ENCODE data around the gene ATR.
A peak's percentile ranks its signal among the peaks of the same experiment; 100 is the strongest.
"Not testable (repeated sequence)": the region's sequence is repeated elsewhere in the genome, so short reads cannot be mapped to it uniquely, and the experiment has no call there.

The ATR gene

GRCh38 chr3:142578329-142579223 lies at the start of gene ATR:
Gene ATR, minus strand, starts transcription at chr3:142578733. Its CDS starts 29 bp downstream, at chr3:142578704.
- DNase-seq, result peak; percentile 94

DNA sequence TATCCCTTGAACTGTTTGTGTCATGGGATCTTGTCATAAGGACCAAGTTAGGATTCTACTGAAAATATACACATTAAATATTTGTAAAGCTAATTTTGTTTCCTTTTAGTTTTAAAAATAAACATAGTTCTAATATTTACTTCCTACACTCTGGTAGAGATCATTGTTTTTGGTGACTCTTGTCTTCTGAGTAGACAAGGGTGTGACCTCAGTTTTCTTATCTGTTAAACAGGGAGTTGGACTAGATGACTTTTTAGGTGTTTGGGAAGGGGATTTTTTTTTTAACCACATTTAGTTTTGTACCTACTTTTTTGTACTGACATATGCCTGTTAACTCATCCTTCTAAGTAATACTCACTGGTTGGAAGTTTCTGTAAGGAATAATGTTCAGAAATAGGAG lies 48.4 kb upstream of the ATR start:
- DNase-seq, result no peak

DNA sequence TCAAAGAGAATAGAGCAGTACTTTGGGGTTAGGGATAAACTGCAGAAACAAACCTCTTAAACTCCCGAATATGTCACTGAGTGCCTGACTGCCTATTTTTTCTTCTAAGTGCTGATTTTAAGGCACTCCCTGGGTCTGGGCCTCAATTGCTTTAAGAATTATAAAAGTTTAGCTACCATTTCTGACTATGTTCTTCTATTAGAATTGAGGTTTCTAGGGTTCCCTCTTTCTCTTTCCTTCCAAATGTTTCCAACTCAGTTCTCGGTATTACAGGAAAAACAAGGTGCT lies 46.6 kb upstream of the ATR start:
- no peak for DNase-seq

DNA sequence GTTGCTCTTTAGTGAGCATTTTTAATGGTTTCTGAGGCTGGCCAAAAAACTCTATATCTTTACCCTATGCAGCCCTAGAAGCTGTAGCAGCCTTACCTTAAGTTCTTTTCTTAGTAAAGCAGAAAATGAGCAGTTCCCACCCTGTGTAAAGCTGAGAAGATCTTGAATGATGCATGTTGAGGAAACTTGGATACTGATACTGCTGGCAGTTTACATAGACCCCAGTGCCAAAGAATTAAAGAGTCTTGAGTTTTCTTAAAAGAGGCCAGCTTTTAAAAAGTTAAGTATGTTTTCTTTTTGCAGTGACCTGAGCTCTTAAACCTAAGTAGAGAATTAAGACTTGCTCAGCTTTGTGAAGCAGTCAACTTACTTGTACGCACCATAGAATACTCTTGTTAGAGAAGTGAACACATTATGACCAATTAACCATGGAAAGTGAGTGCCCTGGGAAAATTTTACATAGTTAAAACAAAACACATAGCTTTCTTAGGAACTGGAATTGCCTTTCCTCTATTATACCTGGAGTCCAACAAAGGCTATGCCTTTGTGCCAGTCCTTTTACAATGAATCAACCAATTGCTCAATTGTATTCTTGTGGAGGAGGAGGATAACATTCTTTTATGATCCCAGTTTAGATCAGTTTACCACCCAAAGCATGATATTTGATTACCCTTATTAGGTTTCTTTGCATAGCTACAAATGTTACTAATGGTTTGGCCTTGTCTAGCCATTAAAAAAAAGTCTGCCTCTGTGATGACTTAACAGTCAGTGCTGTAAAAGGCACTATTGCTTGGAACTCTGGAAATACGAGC lies 46.0 kb upstream of the ATR start:
- no peak for DNase-seq

DNA sequence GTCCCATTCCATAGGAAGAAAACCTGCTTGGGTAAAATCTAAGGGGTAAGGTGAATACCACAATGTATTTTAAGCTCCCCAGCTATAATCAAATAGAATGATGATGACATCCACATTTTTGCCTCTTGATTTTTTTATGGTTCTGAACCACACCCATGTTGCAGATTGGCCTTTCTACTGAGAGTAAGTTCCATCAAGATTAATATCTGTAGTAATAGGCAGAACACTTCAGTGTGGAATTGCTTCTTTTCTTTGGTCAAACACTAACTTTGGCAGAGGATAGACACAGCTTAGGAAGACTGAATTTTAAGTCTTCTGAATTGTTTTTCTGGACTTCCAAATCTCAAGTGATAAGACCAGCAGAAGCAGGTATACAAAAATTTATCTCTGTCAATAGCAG lies 44.7 kb upstream of the ATR start:
- no peak for DNase-seq

DNA sequence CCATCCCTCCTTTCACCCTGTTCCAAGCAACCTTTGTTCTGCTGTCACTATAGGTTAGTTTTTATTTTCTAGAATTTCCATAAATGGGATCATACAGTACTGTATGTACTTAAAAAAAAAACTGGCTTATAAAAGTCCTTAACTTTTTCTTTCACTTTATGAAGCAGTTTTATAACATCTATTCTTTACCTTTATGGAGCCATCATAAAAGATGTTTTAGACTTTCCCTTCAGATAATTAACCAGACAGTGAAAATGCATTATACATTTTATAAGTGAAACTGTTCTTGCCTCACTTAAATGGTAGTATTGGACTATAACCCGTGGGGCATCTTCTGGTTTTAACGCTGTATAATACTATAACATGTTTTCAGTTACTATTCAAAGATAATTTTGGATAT lies 43.9 kb upstream of the ATR start:
- DNase-seq, result no peak

GRCh38 chr3:142618917-142619461 lies 40.5 kb upstream of the ATR start:
- no peak for DNase-seq

- no peak for DNase-seq
Observed at GRCh38 chr3:142615171-142615570, 36.6 kb upstream of the ATR start.

GRCh38 chr3:142614059-142614626 lies 35.6 kb upstream of the ATR start:
- no peak for DNase-seq

DNA sequence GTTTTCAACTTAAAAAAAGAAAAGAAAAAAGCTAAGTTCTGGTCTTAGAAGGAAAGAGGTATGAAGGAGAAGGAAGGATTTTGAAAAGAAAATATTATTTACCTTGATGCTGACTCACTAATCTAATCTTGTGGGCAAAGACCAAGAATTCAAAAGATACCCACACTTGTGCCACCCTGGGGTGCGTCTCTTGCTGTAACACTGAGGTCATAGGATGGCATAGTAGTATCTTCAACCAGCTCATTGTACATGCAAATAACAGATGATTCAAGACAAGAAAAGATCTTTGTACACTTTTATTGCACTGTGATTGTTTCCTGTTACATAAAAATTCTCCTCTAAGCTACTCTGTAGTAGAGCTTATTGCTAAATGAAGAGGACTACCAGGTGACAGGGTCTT lies 35.0 kb upstream of the ATR start:
- DNase-seq, result no peak

DNA sequence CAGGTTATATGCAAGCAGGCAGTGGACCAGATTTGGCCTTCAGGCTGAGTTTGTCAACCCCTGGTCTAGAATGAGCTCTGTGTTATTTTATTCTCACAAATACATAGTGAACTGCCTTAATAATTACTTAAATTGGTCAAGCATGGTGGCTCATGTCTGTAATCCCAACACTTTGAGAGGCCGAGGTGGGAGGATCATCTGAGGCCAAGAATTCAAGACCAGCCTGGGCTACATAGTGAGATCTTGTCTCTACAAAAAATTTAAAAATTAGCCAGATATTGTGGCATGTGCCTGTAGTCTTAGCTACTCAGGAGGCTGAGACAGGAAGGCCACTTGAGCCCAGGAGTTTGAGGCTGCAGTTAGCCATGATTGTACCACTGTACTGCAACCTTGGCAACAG lies 32.7 kb upstream of the ATR start:
- no peak for DNase-seq

- no peak for DNase-seq
Observed at GRCh38 chr3:142609136-142609535, 30.6 kb upstream of the ATR start.

DNA sequence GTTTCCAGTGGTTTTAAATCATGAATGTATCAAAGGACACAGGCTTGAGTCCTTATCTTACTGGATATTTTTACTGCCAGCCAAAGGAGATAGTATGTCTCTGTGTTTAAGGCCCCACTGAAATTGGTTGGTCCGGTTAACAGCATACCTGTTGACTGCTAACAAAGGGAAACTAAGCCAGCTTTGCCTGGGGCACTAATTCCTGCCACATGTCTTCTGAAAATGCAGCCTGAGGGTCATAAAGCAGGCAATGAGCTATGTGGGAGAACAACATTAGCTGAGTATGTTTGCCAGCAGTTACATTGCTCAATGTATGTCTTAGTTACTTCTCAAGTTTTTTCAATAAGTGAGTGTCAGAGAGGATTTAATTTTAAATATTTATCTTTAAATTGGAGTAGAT lies 30.1 kb upstream of the ATR start:
- no peak for DNase-seq

DNA sequence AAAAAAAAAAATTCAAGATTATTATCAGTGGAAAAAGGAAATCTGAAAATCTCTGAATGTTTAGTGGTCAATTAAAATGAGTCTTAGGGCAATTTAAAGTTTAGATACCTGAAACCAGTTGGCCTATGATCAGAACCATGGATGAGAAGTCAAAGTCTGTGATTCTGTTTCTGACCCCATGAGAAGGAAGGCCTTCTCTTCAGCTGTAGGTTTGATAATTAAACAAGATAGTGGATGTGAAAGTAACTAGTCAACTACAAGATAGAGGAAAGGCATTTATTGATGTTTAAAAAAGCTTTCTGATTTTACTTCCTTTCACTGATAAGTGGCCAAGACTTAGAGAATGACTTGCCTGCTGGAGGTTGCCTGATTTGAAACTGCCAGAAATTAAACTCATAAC lies 26.4 kb upstream of the ATR start:
- DNase-seq, result no peak

GRCh38 chr3:142603386-142603705 lies 24.8 kb upstream of the ATR start:
- not testable (repeated sequence) for DNase-seq

DNA sequence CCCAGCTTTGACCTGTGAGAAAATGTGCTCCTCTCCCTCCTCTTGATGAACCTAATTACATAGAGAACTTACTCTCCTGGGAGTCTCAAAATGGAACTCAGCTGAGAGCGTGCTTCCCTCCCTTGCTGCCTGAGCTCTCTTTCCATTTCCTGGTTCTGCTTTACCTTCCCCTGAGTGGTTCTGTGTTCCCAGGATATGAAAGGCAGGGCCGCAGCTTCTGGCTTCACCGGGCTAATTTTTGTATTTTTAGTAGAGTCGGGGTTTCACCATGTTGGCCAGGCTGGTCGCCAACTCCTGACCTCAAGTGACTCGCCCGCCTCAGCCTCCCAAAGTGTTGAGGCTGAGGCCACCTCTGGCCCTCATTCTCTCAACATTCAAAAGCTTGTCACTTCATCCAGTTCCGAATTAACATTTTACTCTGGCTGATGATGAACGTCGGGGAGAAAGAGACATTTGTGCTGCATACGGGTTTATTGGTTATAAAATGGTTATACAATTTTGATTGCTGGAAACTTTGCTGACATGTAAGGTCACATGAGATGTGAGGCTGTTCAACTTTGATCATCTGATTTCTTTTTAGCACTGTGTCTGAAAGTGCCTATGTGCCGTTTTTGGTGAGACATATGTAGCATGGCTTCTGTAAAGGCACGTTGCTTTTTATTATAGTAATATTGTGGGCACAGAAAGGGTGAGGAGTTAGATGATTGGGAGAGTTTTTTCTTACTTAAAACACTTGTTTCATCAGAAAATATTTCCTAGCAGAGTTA lies 24.3 kb upstream of the ATR start:
- no peak for DNase-seq

DNA sequence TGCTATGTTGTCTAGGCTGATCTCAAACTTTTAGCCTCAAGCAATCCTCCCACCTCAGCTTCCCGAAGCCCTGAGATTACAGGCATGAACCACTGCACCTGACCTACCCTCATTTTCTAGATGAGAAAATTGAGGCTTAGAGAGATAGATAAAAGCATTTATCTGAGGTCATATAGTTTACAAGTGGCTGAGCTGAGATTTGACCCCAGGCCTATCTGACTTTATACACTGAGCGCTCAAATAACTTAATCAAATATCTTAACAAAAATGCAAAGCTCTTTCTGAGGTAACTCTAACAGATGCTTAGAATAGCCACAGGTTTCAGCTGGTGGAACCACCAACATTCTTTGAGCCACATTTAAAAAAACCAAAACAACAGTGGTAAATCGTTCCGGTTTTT lies 23.2 kb upstream of the ATR start:
- DNase-seq, result no peak

DNA sequence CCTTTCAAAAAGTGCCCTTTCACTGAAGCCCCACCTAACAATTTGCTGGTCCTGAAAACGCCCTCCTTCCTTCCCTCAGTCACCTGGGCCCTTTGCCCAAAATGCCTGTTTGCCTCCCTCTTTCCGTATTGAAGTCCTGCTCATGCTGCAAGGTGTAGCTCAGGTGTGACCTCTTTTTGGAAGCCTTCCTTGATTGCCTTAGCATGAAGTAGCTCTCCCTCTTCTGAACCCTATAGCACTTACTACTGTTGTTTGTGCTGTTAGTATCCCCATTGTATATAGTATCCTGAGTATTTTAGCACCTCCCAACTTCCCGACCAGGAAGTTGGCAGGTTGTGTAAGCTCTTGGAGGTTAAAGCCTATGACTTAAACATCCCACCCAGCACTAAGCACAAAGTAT lies 19.4 kb upstream of the ATR start:
- DNase-seq, result no peak

GRCh38 chr3:142596726-142597088 lies 18.2 kb upstream of the ATR start:
- no peak for DNase-seq

- peak; percentile 80 for DNase-seq
Observed at GRCh38 chr3:142595951-142596725, 17.6 kb upstream of the ATR start, which contains the start of gene PLS1. Gene PLS1, plus strand, starts transcription at chr3:142596393. Its CDS starts 67,845 bp downstream, at chr3:142664238.

GRCh38 chr3:142595581-142595950 lies 17.0 kb upstream of the ATR start:
- no peak for DNase-seq

DNA sequence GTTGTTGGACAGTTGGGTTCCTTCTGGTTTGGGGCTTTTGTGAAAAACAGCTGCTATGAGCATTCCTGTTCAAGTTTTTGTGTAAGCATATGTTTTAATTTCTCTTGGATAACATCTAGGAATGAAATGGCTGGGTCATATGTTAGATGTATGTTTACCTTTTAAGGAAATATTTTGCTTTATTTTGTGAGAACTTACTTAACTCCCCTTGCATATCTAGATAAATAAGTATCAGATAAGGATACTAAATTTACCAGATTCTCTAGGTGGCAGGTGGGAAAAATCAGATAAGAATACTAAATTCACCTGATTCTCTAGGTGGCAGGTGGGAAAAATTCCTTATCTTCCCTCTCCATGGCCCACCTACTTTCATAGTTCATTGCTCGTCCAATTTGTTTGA lies 16.6 kb upstream of the ATR start:
- DNase-seq, result no peak

All from activated T-cell treated with anti-CD3 and anti-CD28 coated beads for 4 hours (primary cell).